Transverse colon (tissue), 4 donors: ENCODE measurements around the gene MBP.

Source experiments
- CTCF ChIP-seq, 5 experiments: fragments of 200-600 bp in 3 of 5; fragments of 450-650 bp in 2 of 5; sonication (generic) in 3 of 5; IDR thresholded peaks; 1 replicate in 2 of 5; 2 replicates in 3 of 5; pipeline ENCODE4 v1.5.1; 2016 to 2017; ENCODE audit warnings: antibody characterized with exemption in 5 of 5, inconsistent platforms in 3 of 5, mild to moderate bottlenecking in 2 of 5, moderate library complexity in 1 of 5
- EP300 ChIP-seq: sonication (generic); formaldehyde crosslinking; IDR thresholded peaks from one replicate; pipeline ENCODE4 v1.6.1; 2017; ENCODE audit warnings: antibody characterized with exemption, low read depth
- POLR2A ChIP-seq: fragments of 450-650 bp; IDR thresholded peaks from one replicate; pipeline ENCODE4 v1.6.1; 2016; ENCODE audit warnings: antibody characterized with exemption, mild to moderate bottlenecking, moderate library complexity
- POLR2AphosphoS5 ChIP-seq, 3 donors: sonication (generic); formaldehyde crosslinking; IDR thresholded peaks; one replicate each; pipeline ENCODE4 v1.6.1; 2016; ENCODE audit warnings: antibody characterized with exemption in 3 of 3

GRCh38 chr18:77144046-77144445 lies 11.5 kb upstream of the MBP start:
- no peak for TF ChIP-seq POLR2AphosphoS5 (IDR thresholded peaks at IDR 0.05)
- no peak for TF ChIP-seq CTCF (IDR thresholded peaks at IDR 0.05)
- no peak for TF ChIP-seq EP300
- no peak for TF ChIP-seq POLR2A
